ENCODE measurements around the gene BAZ2A. TPM values are rescaled to one million over a fixed set of nuclear protein-coding genes. Genes with fewer than 3 reads are reported as not detected.
A peak's percentile ranks its signal among the peaks of the same experiment; 100 is the strongest.

Gene BAZ2A
- total and polyA plus RNA-seq, 2 experiments from 2014 or later = 13.0 to 23.2 TPM

GRCh38 chr12:56600753-56601152 lies 29.4 kb downstream of the BAZ2A start:
- in situ Hi-C loops (cut with MboI) = no loop called here
- H4K20me1 ChIP-seq (ENCODE audit: insufficient read depth) = no peaks in the 10 kb centered on the region
- no peaks in the 10 kb centered on the region for H3K27me3 ChIP-seq (replicated peaks; ENCODE audit: insufficient read depth)
- peaks cover 5% of the 10 kb centered on the region for H3K79me2 ChIP-seq (ENCODE audit: insufficient read depth)
- no peaks in the 10 kb centered on the region for H3K9me3 ChIP-seq (ENCODE audit: low read depth)
- no peak overlapping the region for H3K4me3 ChIP-seq
- no peaks in the 10 kb centered on the region for H3K9me2 ChIP-seq (ENCODE audit: insufficient read depth)
- H2AFZ ChIP-seq = no peak overlapping the region
- 90 to 92% methylated on average over 6 of the region's 6 CpGs for WGBS, 2 experiments (ENCODE audit: low coverage in 1 of 2, low lambda C conversion rate in 2 of 2, missing lambda C conversion rate in 2 of 2)
- TF ChIP-seq EZH2phosphoT487 (IDR thresholded peaks at IDR 0.05; ENCODE audit: insufficient read depth, low read depth) (no peak), EZH2 (IDR thresholded peaks at IDR 0.05; ENCODE audit: insufficient read depth, poor library complexity, severe bottlenecking) (no peak)
- no peak for DNase-seq
- no peak overlapping the region for H3K9ac ChIP-seq
- peaks cover 77% of the 10 kb centered on the region for H3K36me3 ChIP-seq (ENCODE audit: low read depth)
- H3K4me1 ChIP-seq (ENCODE audit: insufficient read depth) = no peaks in the 10 kb centered on the region
- H3F3A ChIP-seq (ENCODE audit: insufficient read depth) = peaks cover 44% of the 10 kb centered on the region
- no peak overlapping the region for H3K4me2 ChIP-seq (ENCODE audit: unreplicated experiment)
- H3K27ac ChIP-seq = no peak overlapping the region

- Histone ChIP-seq H3K27me3 (replicated peaks; ENCODE audit: insufficient read depth) (no peaks in the 10 kb centered on the region), H3K4me2 (ENCODE audit: unreplicated experiment) (no peak overlapping the region), H3K4me3 (no peak overlapping the region), H3K9me3 (ENCODE audit: low read depth) (no peaks in the 10 kb centered on the region), H3K9me2 (ENCODE audit: insufficient read depth) (no peaks in the 10 kb centered on the region), H3K36me3 (ENCODE audit: low read depth) (peaks cover 69% of the 10 kb centered on the region), H3F3A (ENCODE audit: insufficient read depth) (peaks cover 53% of the 10 kb centered on the region), H2AFZ (no peak overlapping the region), H3K4me1 (ENCODE audit: insufficient read depth) (peaks cover 3% of the 10 kb centered on the region), H3K9ac (no peak overlapping the region), H3K27ac (no peak overlapping the region), H3K79me2 (ENCODE audit: insufficient read depth) (peaks cover 3% of the 10 kb centered on the region; the same call in 1 of the 2 replicates), H4K20me1 (ENCODE audit: insufficient read depth) (no peaks in the 10 kb centered on the region)
- DNase-seq = no peak
- TF ChIP-seq EZH2 (IDR thresholded peaks at IDR 0.05; ENCODE audit: insufficient read depth, poor library complexity, severe bottlenecking) = no peak
- 85% methylated on average over 9 to 10 of the region's 10 CpGs for WGBS, 2 experiments (ENCODE audit: low coverage in 1 of 2, low lambda C conversion rate in 2 of 2, missing lambda C conversion rate in 2 of 2)
- in situ Hi-C loops (cut with MboI) = no loop called here
These were observed 30.3 kb downstream of the BAZ2A start for GRCh38 chr12:56599797-56600196.

DNA sequence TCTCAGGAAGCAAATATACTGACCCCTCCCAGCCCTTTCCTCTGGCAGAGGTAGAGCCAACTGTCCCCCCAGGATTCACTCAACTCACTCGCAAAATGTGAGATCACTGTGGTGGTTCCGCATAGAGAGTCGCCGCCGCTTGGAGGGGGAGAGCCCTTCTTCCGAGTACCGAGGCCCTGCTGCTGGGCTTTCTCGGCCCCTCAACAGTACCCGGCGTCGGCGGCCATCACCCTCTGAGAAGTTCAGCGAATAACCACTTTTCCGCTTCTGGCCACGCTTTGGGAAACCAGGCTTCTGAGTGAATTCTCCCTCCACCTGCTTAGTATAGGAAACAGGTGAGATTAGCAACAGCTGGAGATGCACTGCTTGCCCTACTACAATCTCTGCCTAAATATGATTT lies 31.1 kb downstream of the BAZ2A start:
- H3K9me3 ChIP-seq (ENCODE audit: low read depth) = no peaks in the 10 kb centered on the region
- peaks cover 3% of the 10 kb centered on the region; the same call in 1 of the 2 replicates for H3K79me2 ChIP-seq (ENCODE audit: insufficient read depth)
- H3K27me3 ChIP-seq (replicated peaks; ENCODE audit: insufficient read depth) = no peaks in the 10 kb centered on the region
- DNase-seq = no peak
- in situ Hi-C loops (cut with MboI) = no loop called here
- H3K4me2 ChIP-seq (ENCODE audit: unreplicated experiment) = no peak overlapping the region
- no peak overlapping the region for H3K4me3 ChIP-seq
- no peaks in the 10 kb centered on the region for H4K20me1 ChIP-seq (ENCODE audit: insufficient read depth)
- WGBS, 2 experiments (ENCODE audit: low coverage in 1 of 2, low lambda C conversion rate in 2 of 2, missing lambda C conversion rate in 2 of 2) = 97% methylated on average over 15 of the region's 15 CpGs
- H3K9ac ChIP-seq = no peak overlapping the region
- TF ChIP-seq EZH2 (IDR thresholded peaks at IDR 0.05; ENCODE audit: insufficient read depth, poor library complexity, severe bottlenecking) (no peak), EZH2phosphoT487 (IDR thresholded peaks at IDR 0.05; ENCODE audit: insufficient read depth, low read depth) (no peak)
- H3F3A ChIP-seq (ENCODE audit: insufficient read depth) = peaks cover 59% of the 10 kb centered on the region
- peaks cover 11% of the 10 kb centered on the region for H3K4me1 ChIP-seq (ENCODE audit: insufficient read depth)
- H3K9me2 ChIP-seq (ENCODE audit: insufficient read depth) = no peaks in the 10 kb centered on the region
- H3K27ac ChIP-seq = no peak overlapping the region
- H2AFZ ChIP-seq = no peak overlapping the region
- H3K36me3 ChIP-seq (ENCODE audit: low read depth) = peaks cover 62% of the 10 kb centered on the region

DNA sequence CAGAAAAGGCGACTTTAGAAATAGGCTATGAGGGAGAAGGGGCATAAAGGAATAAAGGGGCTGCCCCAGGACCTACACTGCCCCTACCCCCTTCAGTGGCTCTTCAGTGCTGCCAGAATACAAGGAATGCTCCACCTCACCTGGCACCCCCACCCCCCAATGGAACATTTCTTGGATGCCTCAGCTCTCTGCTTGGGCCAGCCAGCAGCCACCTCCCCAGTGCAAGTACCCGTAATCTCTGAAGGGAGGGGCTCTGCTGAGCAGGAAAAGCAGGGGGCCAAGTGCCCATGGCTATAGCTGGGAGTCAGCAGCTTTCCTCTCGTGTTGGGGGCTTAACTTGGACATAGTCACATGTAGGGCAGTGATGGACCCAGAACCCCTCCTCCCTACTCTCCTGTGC lies 33.3 kb downstream of the BAZ2A start:
- no peaks in the 10 kb centered on the region for H3K9me2 ChIP-seq (ENCODE audit: insufficient read depth)
- no peak for DNase-seq
- H3K4me2 ChIP-seq (ENCODE audit: unreplicated experiment) = no peak overlapping the region
- no peak overlapping the region for H3K9ac ChIP-seq
- no peaks in the 10 kb centered on the region for H3K27me3 ChIP-seq (replicated peaks; ENCODE audit: insufficient read depth)
- whole genome bisulfite sequencing, 2 experiments (ENCODE audit: low coverage in 1 of 2, low lambda C conversion rate in 2 of 2, missing lambda C conversion rate in 2 of 2) = 76 to 79% methylated on average over 3 of the region's 3 CpGs
- no peak overlapping the region for H3K4me3 ChIP-seq
- H3F3A ChIP-seq (ENCODE audit: insufficient read depth) = peaks cover 68% of the 10 kb centered on the region
- H3K27ac ChIP-seq = peak overlapping the region; percentile 31
- H3K4me1 ChIP-seq (ENCODE audit: insufficient read depth) = peaks cover 27% of the 10 kb centered on the region
- no peaks in the 10 kb centered on the region for H4K20me1 ChIP-seq (ENCODE audit: insufficient read depth)
- in situ Hi-C loops (cut with MboI) = no loop called here
- no peaks in the 10 kb centered on the region for H3K9me3 ChIP-seq (ENCODE audit: low read depth)
- H3K36me3 ChIP-seq (ENCODE audit: low read depth) = peaks cover 41% of the 10 kb centered on the region
- H2AFZ ChIP-seq = no peak overlapping the region
- TF ChIP-seq EZH2phosphoT487 (IDR thresholded peaks at IDR 0.05; ENCODE audit: insufficient read depth, low read depth) (no peak), EZH2 (IDR thresholded peaks at IDR 0.05; ENCODE audit: insufficient read depth, poor library complexity, severe bottlenecking) (no peak)
- H3K79me2 ChIP-seq (ENCODE audit: insufficient read depth) = peaks cover 3% of the 10 kb centered on the region; the same call in 1 of the 2 replicates

All from GM23248 (cell line).